K562 (cell line): Measurements from ENCODE around the gene CFAP70. TPM values are rescaled to one million over a fixed set of nuclear protein-coding genes. Genes with fewer than 3 reads are reported as not detected.

Experiments used
- CEBPB ChIP-seq: fragments of 450-650 bp; IDR thresholded peaks from 2 replicates; pipeline ENCODE4 v1.6.1; 2016; ENCODE audit warnings: missing genetic modification characterization, missing compliant biosample characterization
- ILK ChIP-seq: fragments of 450-650 bp; IDR thresholded peaks from 2 replicates; pipeline ENCODE4 v1.6.1; 2016; ENCODE audit warnings: missing genetic modification characterization, low read depth, mild to moderate bottlenecking, missing compliant biosample characterization, moderate library complexity, borderline replicate concordance
- KLF1 ChIP-seq: fragments of 450-650 bp; IDR thresholded peaks from 2 replicates; pipeline ENCODE4 v1.6.1; 2016; ENCODE audit warnings: missing genetic modification characterization, missing compliant biosample characterization
- MTA2 ChIP-seq: fragments of 450-650 bp; IDR thresholded peaks from 2 replicates; pipeline ENCODE4 v1.6.1; 2016; ENCODE audit warnings: low read depth
- POLR2H ChIP-seq: IDR thresholded peaks from 2 replicates; pipeline ENCODE4 v1.6.1; 2016; ENCODE audit warnings: missing genetic modification characterization, low read depth, mild to moderate bottlenecking, control low read depth, missing compliant biosample characterization, moderate library complexity
- RNF2 ChIP-seq: sonication (generic); IDR thresholded peaks from 2 replicates; pipeline ENCODE4 v1.6.1; 2016
- TAF9B ChIP-seq: fragments of 450-650 bp; IDR thresholded peaks from 2 replicates; pipeline ENCODE4 v1.6.1; 2018; ENCODE audit warnings: mild to moderate bottlenecking; ENCODE audit not compliant: partially characterized antibody
- ZNF668 ChIP-seq: fragments of 250-450 bp; sonication (Bioruptor Pico); IDR thresholded peaks from 2 replicates; pipeline ENCODE4 v1.8.0; 2022; ENCODE audit warnings: mild to moderate bottlenecking, inconsistent platforms
- polyA plus RNA-seq, 8 experiments: library from polyadenylated mRNA; depleted of rRNA in 4 of 8; stranded (reverse) in 5 of 8; unstranded in 3 of 8; fragments of >200 nt; fragmentation: Nextera tagmentation in 2 of 8; fragmentation: Illumina TruSeq in 1 of 8; extraction: Ambion mirVana in 2 of 8; extraction: Trizol in 1 of 8; gene quantifications; 2 replicates each; pipeline versions ENCODE4 v1.2.1 to v1.2.3, GENCODE V29; 2011 to 2014; ENCODE audit warnings: inconsistent platforms in 1 of 8, missing spikeins in 1 of 8
- total RNA-seq, 7 experiments: library from RNA; depleted of rRNA in 6 of 7; stranded (reverse); fragments of >200 nt in 6 of 7; fragmentation: Illumina TruSeq in 2 of 7; extraction: Trizol in 2 of 7; gene quantifications; 2 replicates each; pipeline versions ENCODE4 v1.2.1 to v1.2.3, GENCODE V29; 2011 to 2021; ENCODE audit warnings: low replicate concordance in 1 of 7
- TF ChIP-seq, protein P1 (sequence below), 2 experiments: fragments of 450-650 bp in 1 of 2; sonication (generic) in 1 of 2; formaldehyde crosslinking in 1 of 2; IDR thresholded peaks; 2 replicates each; pipeline versions ENCODE4 v1.7.1 to v1.9.0; 2016 to 2022; ENCODE audit warnings: inconsistent platforms in 1 of 2, mild to moderate bottlenecking in 1 of 2, missing genetic modification reagents in 1 of 2
- TF ChIP-seq, protein P2 (sequence below): IDR thresholded peaks from 2 replicates; pipeline ENCODE4 v1.6.1; 2011; ENCODE audit not compliant: insufficient read length; ENCODE audit errors: extremely low read depth
- TF ChIP-seq, protein P3 (sequence below): fragments of 450-650 bp; IDR thresholded peaks from 2 replicates; pipeline ENCODE4 v1.6.1; 2016; ENCODE audit warnings: antibody characterized with exemption
- TF ChIP-seq, protein P4 (sequence below): sonication (generic); formaldehyde crosslinking; IDR thresholded peaks from 2 replicates; pipeline ENCODE4 v1.8.1; 2022; ENCODE audit warnings: missing genetic modification reagents
- TF ChIP-seq, protein P5 (sequence below): fragments of 450-650 bp; formaldehyde crosslinking; IDR thresholded peaks from 2 replicates; pipeline ENCODE4 v1.4.0; 2022; ENCODE audit warnings: mild to moderate bottlenecking, moderate library complexity

The CFAP70 gene
- total and polyA plus RNA-seq, 9 of the 15 experiments (the other 6 are each of a cell fraction or from before 2014, with no cell fraction given), result 0.27 to 1.6 (median 0.86) TPM

DNA sequence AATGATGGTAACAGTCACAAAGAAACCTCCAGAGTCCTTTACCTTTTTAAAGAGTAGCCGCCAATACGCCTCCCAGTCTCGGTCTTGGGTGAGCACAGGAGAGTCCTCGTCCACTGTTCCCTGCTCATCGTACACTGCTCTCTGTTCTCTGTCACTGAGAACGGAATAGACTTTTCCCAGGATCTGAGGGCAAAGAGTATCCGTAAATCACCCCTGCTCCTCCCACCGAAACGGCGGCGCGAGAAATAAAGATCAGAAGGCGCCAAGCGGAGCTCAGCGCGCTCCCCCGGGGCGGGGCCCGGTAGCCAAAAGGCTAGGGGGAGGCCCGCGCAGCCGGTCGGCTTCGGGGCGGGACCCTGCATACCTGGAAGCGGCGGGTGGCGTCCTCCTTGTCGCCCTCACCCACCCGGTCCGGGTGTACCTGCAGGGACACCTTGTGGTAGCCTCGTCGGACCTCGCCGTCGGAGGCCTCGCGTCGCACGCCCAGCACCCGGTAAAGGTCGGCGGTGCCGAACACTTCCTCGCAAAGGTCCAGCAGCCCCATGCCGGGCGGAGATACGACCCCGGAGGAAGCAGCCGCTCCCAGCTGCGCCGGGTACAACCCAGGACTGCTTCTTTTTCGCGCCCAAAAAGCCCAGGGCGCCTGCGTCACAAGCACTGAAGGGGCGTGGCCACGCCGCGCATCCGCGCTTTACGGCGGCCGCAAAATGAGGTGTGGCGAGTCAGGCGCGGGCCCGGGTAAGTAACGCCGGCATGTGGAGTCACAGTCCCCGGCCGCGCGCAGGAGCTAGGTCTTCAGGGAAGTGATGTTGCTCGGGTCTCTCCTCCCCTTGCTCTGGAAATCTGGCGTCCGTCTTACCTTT, 111.8 kb downstream of the CFAP70 start, which contains the start of gene DNAJC9 (continued):
- TF ChIP-seq, protein P1, sequence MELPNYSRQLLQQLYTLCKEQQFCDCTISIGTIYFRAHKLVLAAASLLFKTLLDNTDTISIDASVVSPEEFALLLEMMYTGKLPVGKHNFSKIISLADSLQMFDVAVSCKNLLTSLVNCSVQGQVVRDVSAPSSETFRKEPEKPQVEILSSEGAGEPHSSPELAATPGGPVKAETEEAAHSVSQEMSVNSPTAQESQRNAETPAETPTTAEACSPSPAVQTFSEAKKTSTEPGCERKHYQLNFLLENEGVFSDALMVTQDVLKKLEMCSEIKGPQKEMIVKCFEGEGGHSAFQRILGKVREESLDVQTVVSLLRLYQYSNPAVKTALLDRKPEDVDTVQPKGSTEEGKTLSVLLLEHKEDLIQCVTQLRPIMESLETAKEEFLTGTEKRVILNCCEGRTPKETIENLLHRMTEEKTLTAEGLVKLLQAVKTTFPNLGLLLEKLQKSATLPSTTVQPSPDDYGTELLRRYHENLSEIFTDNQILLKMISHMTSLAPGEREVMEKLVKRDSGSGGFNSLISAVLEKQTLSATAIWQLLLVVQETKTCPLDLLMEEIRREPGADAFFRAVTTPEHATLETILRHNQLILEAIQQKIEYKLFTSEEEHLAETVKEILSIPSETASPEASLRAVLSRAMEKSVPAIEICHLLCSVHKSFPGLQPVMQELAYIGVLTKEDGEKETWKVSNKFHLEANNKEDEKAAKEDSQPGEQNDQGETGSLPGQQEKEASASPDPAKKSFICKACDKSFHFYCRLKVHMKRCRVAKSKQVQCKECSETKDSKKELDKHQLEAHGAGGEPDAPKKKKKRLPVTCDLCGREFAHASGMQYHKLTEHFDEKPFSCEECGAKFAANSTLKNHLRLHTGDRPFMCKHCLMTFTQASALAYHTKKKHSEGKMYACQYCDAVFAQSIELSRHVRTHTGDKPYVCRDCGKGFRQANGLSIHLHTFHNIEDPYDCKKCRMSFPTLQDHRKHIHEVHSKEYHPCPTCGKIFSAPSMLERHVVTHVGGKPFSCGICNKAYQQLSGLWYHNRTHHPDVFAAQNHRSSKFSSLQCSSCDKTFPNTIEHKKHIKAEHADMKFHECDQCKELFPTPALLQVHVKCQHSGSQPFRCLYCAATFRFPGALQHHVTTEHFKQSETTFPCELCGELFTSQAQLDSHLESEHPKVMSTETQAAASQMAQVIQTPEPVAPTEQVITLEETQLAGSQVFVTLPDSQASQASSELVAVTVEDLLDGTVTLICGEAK (IDR thresholded peaks at IDR 0.05), result peak; percentile 36
- TF ChIP-seq, protein P1 (CRISPR knock-in tag; IDR thresholded peaks at IDR 0.05), result no peak
- TF ChIP-seq POLR2H (tag) (peak; percentile 97), CEBPB (tag) (no peak), RNF2 (peak; percentile 80; the same call in 1 of the 2 replicates), ZNF668 (peak; percentile 84; the same call in 1 of the 2 replicates), MTA2 (no peak), TAF9B (peak; percentile 91), ILK (tag) (no peak), KLF1 (tag) (peak; percentile 94)
- TF ChIP-seq, protein P2, sequence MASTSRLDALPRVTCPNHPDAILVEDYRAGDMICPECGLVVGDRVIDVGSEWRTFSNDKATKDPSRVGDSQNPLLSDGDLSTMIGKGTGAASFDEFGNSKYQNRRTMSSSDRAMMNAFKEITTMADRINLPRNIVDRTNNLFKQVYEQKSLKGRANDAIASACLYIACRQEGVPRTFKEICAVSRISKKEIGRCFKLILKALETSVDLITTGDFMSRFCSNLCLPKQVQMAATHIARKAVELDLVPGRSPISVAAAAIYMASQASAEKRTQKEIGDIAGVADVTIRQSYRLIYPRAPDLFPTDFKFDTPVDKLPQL, result no peak
- TF ChIP-seq, protein P3, sequence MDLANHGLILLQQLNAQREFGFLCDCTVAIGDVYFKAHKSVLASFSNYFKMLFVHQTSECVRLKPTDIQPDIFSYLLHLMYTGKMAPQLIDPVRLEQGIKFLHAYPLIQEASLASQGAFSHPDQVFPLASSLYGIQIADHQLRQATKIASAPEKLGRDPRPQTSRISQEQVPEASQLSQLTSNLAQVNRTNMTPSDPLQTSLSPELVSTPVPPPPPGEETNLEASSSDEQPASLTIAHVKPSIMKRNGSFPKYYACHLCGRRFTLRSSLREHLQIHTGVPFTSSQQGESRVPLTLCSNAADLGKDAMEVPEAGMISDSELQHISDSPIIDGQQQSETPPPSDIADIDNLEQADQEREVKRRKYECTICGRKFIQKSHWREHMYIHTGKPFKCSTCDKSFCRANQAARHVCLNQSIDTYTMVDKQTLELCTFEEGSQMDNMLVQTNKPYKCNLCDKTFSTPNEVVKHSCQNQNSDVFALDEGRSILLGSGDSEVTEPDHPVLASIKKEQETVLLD, result peak; percentile 85
- TF ChIP-seq, protein P4, sequence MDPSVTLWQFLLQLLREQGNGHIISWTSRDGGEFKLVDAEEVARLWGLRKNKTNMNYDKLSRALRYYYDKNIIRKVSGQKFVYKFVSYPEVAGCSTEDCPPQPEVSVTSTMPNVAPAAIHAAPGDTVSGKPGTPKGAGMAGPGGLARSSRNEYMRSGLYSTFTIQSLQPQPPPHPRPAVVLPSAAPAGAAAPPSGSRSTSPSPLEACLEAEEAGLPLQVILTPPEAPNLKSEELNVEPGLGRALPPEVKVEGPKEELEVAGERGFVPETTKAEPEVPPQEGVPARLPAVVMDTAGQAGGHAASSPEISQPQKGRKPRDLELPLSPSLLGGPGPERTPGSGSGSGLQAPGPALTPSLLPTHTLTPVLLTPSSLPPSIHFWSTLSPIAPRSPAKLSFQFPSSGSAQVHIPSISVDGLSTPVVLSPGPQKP (CRISPR knock-in tag), result no peak
- TF ChIP-seq, protein P5, sequence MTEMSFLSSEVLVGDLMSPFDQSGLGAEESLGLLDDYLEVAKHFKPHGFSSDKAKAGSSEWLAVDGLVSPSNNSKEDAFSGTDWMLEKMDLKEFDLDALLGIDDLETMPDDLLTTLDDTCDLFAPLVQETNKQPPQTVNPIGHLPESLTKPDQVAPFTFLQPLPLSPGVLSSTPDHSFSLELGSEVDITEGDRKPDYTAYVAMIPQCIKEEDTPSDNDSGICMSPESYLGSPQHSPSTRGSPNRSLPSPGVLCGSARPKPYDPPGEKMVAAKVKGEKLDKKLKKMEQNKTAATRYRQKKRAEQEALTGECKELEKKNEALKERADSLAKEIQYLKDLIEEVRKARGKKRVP, result peak; percentile 50; the same call in 1 of the 2 replicates
